ENCODE results near the gene SLX4.

Gene SLX4

GRCh38 chr16:3566990-3567389 is 44.4 kb downstream of the SLX4 start:
- Histone ChIP-seq H3K36me3 (ENCODE audit: control insufficient read depth in 1 of 2, insufficient read depth in 2 of 2, low read length in 2 of 2) (no peaks in the 10 kb centered on the region), H4K12ac (ENCODE audit: low read depth, low read length) (no peak overlapping the region), H3K79me2 (ENCODE audit: control insufficient read depth, insufficient read depth, low read length, poor library complexity) (no peaks in the 10 kb centered on the region), H3K4ac (ENCODE audit: low read depth, low read length) (no peak overlapping the region), H3K9me3 (ENCODE audit: insufficient read depth, low read depth, low read length) (peaks cover 9% of the 10 kb centered on the region), H4K8ac (ENCODE audit: low read depth, low read length) (no peak overlapping the region), H3K18ac (ENCODE audit: low read length) (no peak overlapping the region), H3K4me2 (ENCODE audit: low read length) (no peak overlapping the region), H3K14ac (ENCODE audit: low read length) (no peak overlapping the region), H3K4me3 (ENCODE audit: low read depth, low read length) (no peak overlapping the region), H3K9ac (ENCODE audit: low read length) (no peak overlapping the region), H3K79me1 (ENCODE audit: low read length) (no peaks in the 10 kb centered on the region), H2AFZ (ENCODE audit: insufficient read depth, low read length, poor library complexity) (no peak overlapping the region), H4K91ac (ENCODE audit: low read depth, low read length) (no peak overlapping the region), H2AK5ac (ENCODE audit: low read length) (no peak overlapping the region), H3K4me1 (ENCODE audit: control insufficient read depth in 1 of 2, insufficient read depth in 2 of 2, low read length in 2 of 2) (no peaks in the 10 kb centered on the region), H2BK120ac (ENCODE audit: insufficient read depth, low read length, poor library complexity) (no peak overlapping the region), H3K23ac (ENCODE audit: low read length) (no peak overlapping the region), H3K27me3 (ENCODE audit: insufficient read depth, low read length) (no peaks in the 10 kb centered on the region), H2BK5ac (ENCODE audit: low read depth, low read length, poor library complexity) (no peak overlapping the region), H3K27ac (ENCODE audit: low read depth, low read length) (no peak overlapping the region), H2BK12ac (ENCODE audit: low read length) (no peak overlapping the region)
- no CpG with 5 or more reads among the region's 8 CpGs for WGBS (ENCODE audit: extremely low coverage, insufficient coverage, insufficient read length)
- no peak for DNase-seq

GRCh38 chr16:3564889-3565141 is 46.6 kb downstream of the SLX4 start:
- H3K23ac ChIP-seq (ENCODE audit: low read length), result no peak overlapping the region

GRCh38 chr16:3564130-3564888 is 47.1 kb downstream of the SLX4 start:
- WGBS (ENCODE audit: extremely low coverage, insufficient coverage, insufficient read length), result no CpG with 5 or more reads among the region's 43 CpGs
- H3K4me1 ChIP-seq (ENCODE audit: control insufficient read depth in 1 of 2, insufficient read depth in 2 of 2, low read length in 2 of 2), result no peaks in the 10 kb centered on the region
- no peak overlapping the region for H2BK12ac ChIP-seq (ENCODE audit: low read length)
- H3K9me3 ChIP-seq (ENCODE audit: insufficient read depth, low read depth, low read length), result peaks cover 5% of the 10 kb centered on the region
- H2BK5ac ChIP-seq (ENCODE audit: low read depth, low read length, poor library complexity), result no peak overlapping the region
- no peak overlapping the region for H4K12ac ChIP-seq (ENCODE audit: low read depth, low read length)
- no peak for DNase-seq
- no peak overlapping the region for H2AFZ ChIP-seq (ENCODE audit: insufficient read depth, low read length, poor library complexity)
- no peaks in the 10 kb centered on the region for H3K27me3 ChIP-seq (ENCODE audit: insufficient read depth, low read length)
- H3K9ac ChIP-seq (ENCODE audit: low read length), result no peak overlapping the region
- no peak overlapping the region for H3K18ac ChIP-seq (ENCODE audit: low read length)
- H3K4me3 ChIP-seq (ENCODE audit: low read depth, low read length), result no peak overlapping the region
- H3K23ac ChIP-seq (ENCODE audit: low read length), result no peak overlapping the region
- H3K14ac ChIP-seq (ENCODE audit: low read length), result no peak overlapping the region
- no peak overlapping the region for H3K27ac ChIP-seq (ENCODE audit: low read depth, low read length)
- H3K79me1 ChIP-seq (ENCODE audit: low read length), result no peaks in the 10 kb centered on the region
- H3K4ac ChIP-seq (ENCODE audit: low read depth, low read length), result no peak overlapping the region
- H3K4me2 ChIP-seq (ENCODE audit: low read length), result no peak overlapping the region
- H3K36me3 ChIP-seq (ENCODE audit: control insufficient read depth in 1 of 2, insufficient read depth in 2 of 2, low read length in 2 of 2), result no peaks in the 10 kb centered on the region
- H3K79me2 ChIP-seq (ENCODE audit: control insufficient read depth, insufficient read depth, low read length, poor library complexity), result no peaks in the 10 kb centered on the region
- no peak overlapping the region for H4K8ac ChIP-seq (ENCODE audit: low read depth, low read length)
- H2BK120ac ChIP-seq (ENCODE audit: insufficient read depth, low read length, poor library complexity), result no peak overlapping the region
- no peak overlapping the region for H2AK5ac ChIP-seq (ENCODE audit: low read length)
- no peak overlapping the region for H4K91ac ChIP-seq (ENCODE audit: low read depth, low read length)

More at GRCh38 chr16:3564889-3565141, 46.6 kb downstream of the SLX4 start:
- H3K4me3 ChIP-seq (ENCODE audit: low read depth, low read length), result no peak overlapping the region
- H3K9ac ChIP-seq (ENCODE audit: low read length), result no peak overlapping the region
- no peaks in the 10 kb centered on the region for H3K27me3 ChIP-seq (ENCODE audit: insufficient read depth, low read length)
- DNase-seq, result no peak
- no peak overlapping the region for H2BK5ac ChIP-seq (ENCODE audit: low read depth, low read length, poor library complexity)
- H4K8ac ChIP-seq (ENCODE audit: low read depth, low read length), result no peak overlapping the region
- no peak overlapping the region for H3K18ac ChIP-seq (ENCODE audit: low read length)
- H3K4ac ChIP-seq (ENCODE audit: low read depth, low read length), result no peak overlapping the region
- H3K4me1 ChIP-seq (ENCODE audit: control insufficient read depth in 1 of 2, insufficient read depth in 2 of 2, low read length in 2 of 2), result no peaks in the 10 kb centered on the region
- no peak overlapping the region for H4K12ac ChIP-seq (ENCODE audit: low read depth, low read length)
- H3K4me2 ChIP-seq (ENCODE audit: low read length), result no peak overlapping the region
- no peaks in the 10 kb centered on the region for H3K79me2 ChIP-seq (ENCODE audit: control insufficient read depth, insufficient read depth, low read length, poor library complexity)
- no peaks in the 10 kb centered on the region for H3K36me3 ChIP-seq (ENCODE audit: control insufficient read depth in 1 of 2, insufficient read depth in 2 of 2, low read length in 2 of 2)
- no CpG with 5 or more reads among the region's 9 CpGs for WGBS (ENCODE audit: extremely low coverage, insufficient coverage, insufficient read length)
- no peaks in the 10 kb centered on the region for H3K79me1 ChIP-seq (ENCODE audit: low read length)
- H3K14ac ChIP-seq (ENCODE audit: low read length), result no peak overlapping the region
- no peak overlapping the region for H3K27ac ChIP-seq (ENCODE audit: low read depth, low read length)
- no peak overlapping the region for H2AFZ ChIP-seq (ENCODE audit: insufficient read depth, low read length, poor library complexity)
- H2AK5ac ChIP-seq (ENCODE audit: low read length), result no peak overlapping the region
- peaks cover 5% of the 10 kb centered on the region for H3K9me3 ChIP-seq (ENCODE audit: insufficient read depth, low read depth, low read length)
- no peak overlapping the region for H4K91ac ChIP-seq (ENCODE audit: low read depth, low read length)
- H2BK120ac ChIP-seq (ENCODE audit: insufficient read depth, low read length, poor library complexity), result no peak overlapping the region
- no peak overlapping the region for H2BK12ac ChIP-seq (ENCODE audit: low read length)

GRCh38 chr16:3562914-3563480 is 48.4 kb downstream of the SLX4 start:
- no peak for DNase-seq
- H4K8ac ChIP-seq (ENCODE audit: low read depth, low read length), result no peak overlapping the region
- no peaks in the 10 kb centered on the region for H3K4me1 ChIP-seq (ENCODE audit: control insufficient read depth in 1 of 2, insufficient read depth in 2 of 2, low read length in 2 of 2)
- no peak overlapping the region for H2BK12ac ChIP-seq (ENCODE audit: low read length)
- H2BK120ac ChIP-seq (ENCODE audit: insufficient read depth, low read length, poor library complexity), result no peak overlapping the region
- no peak overlapping the region for H2AFZ ChIP-seq (ENCODE audit: insufficient read depth, low read length, poor library complexity)
- H2AK5ac ChIP-seq (ENCODE audit: low read length), result no peak overlapping the region
- H3K23ac ChIP-seq (ENCODE audit: low read length), result no peak overlapping the region
- H3K79me2 ChIP-seq (ENCODE audit: control insufficient read depth, insufficient read depth, low read length, poor library complexity), result no peaks in the 10 kb centered on the region
- no peaks in the 10 kb centered on the region for H3K27me3 ChIP-seq (ENCODE audit: insufficient read depth, low read length)
- H3K4ac ChIP-seq (ENCODE audit: low read depth, low read length), result no peak overlapping the region
- no peak overlapping the region for H4K12ac ChIP-seq (ENCODE audit: low read depth, low read length)
- no peak overlapping the region for H3K4me3 ChIP-seq (ENCODE audit: low read depth, low read length)
- no peak overlapping the region for H3K14ac ChIP-seq (ENCODE audit: low read length)
- no peaks in the 10 kb centered on the region for H3K79me1 ChIP-seq (ENCODE audit: low read length)
- H3K4me2 ChIP-seq (ENCODE audit: low read length), result no peak overlapping the region
- no peak overlapping the region for H2BK5ac ChIP-seq (ENCODE audit: low read depth, low read length, poor library complexity)
- H3K9me3 ChIP-seq (ENCODE audit: insufficient read depth, low read depth, low read length), result peaks cover 5% of the 10 kb centered on the region
- no peak overlapping the region for H4K91ac ChIP-seq (ENCODE audit: low read depth, low read length)
- H3K36me3 ChIP-seq (ENCODE audit: control insufficient read depth in 1 of 2, insufficient read depth in 2 of 2, low read length in 2 of 2), result no peaks in the 10 kb centered on the region
- WGBS (ENCODE audit: extremely low coverage, insufficient coverage, insufficient read length), result no CpG with 5 or more reads among the region's 29 CpGs
- no peak overlapping the region for H3K9ac ChIP-seq (ENCODE audit: low read length)
- no peak overlapping the region for H3K18ac ChIP-seq (ENCODE audit: low read length)
- no peak overlapping the region for H3K27ac ChIP-seq (ENCODE audit: low read depth, low read length)

Data from trophoblast cell (in vitro differentiated cells and primary cell).